Liver (tissue), 3 donors: ENCODE data around the gene DHH.

Source experiments
- ATF3 ChIP-seq: IDR thresholded peaks from 2 replicates; pipeline ENCODE4 v1.6.1; 2016; ENCODE audit warnings: antibody characterized with exemption
- CTCF ChIP-seq: fragments of 150-350 bp; IDR thresholded peaks from 2 replicates; pipeline ENCODE4 v1.5.1; 2017; ENCODE audit warnings: improper control_type of control experiment, low read depth, low read length; ENCODE audit not compliant: missing input control
- EGR1 ChIP-seq, 2 donors: IDR thresholded peaks; 2 replicates each; pipeline ENCODE4 v1.6.1; 2016 to 2018; ENCODE audit warnings: antibody characterized with exemption in 2 of 2, low read depth in 2 of 2
- GABPA ChIP-seq, 2 donors: IDR thresholded peaks in 1 of 2; conservative IDR thresholded peaks in 1 of 2; 2 replicates each; pipeline ENCODE4 v1.6.1; 2016; ENCODE audit warnings: antibody characterized with exemption in 2 of 2, mild to moderate bottlenecking in 1 of 2, moderate library complexity in 1 of 2
- JUND ChIP-seq, 2 donors: IDR thresholded peaks; 2 replicates each; pipeline ENCODE4 v1.6.1; 2016; ENCODE audit warnings: antibody characterized with exemption in 2 of 2
- MAX ChIP-seq: IDR thresholded peaks from 2 replicates; pipeline ENCODE4 v1.6.1; 2016; ENCODE audit warnings: antibody characterized with exemption
- RAD21 ChIP-seq, 2 donors: IDR thresholded peaks; 2 replicates each; pipeline ENCODE4 v1.6.1; 2016; ENCODE audit warnings: antibody characterized with exemption in 2 of 2, mild to moderate bottlenecking in 2 of 2
- RXRA ChIP-seq, 2 donors: IDR thresholded peaks; 2 replicates each; pipeline ENCODE4 v1.6.1; 2017 to 2018; ENCODE audit warnings: antibody characterized with exemption in 2 of 2, mild to moderate bottlenecking in 1 of 2
- SP1 ChIP-seq: IDR thresholded peaks from 2 replicates; pipeline ENCODE4 v1.6.1; 2018; ENCODE audit warnings: antibody characterized with exemption, mild to moderate bottlenecking
- TAF1 ChIP-seq: conservative IDR thresholded peaks from 2 replicates; pipeline ENCODE4 v1.6.1; 2016; ENCODE audit warnings: antibody characterized with exemption, mild to moderate bottlenecking
- YY1 ChIP-seq: IDR thresholded peaks from 2 replicates; pipeline ENCODE4 v1.6.1; 2016; ENCODE audit warnings: antibody characterized with exemption, mild to moderate bottlenecking
- TF ChIP-seq, protein P1 (sequence below): IDR thresholded peaks from 2 replicates; pipeline ENCODE4 v1.6.1; 2016; ENCODE audit warnings: antibody characterized with exemption
- TF ChIP-seq, protein P2 (sequence below): IDR thresholded peaks from 2 replicates; pipeline ENCODE4 v1.6.1; 2016; ENCODE audit warnings: antibody characterized with exemption, mild to moderate bottlenecking
- donor health status: healthy.
- donor health status: healthy.

DNA sequence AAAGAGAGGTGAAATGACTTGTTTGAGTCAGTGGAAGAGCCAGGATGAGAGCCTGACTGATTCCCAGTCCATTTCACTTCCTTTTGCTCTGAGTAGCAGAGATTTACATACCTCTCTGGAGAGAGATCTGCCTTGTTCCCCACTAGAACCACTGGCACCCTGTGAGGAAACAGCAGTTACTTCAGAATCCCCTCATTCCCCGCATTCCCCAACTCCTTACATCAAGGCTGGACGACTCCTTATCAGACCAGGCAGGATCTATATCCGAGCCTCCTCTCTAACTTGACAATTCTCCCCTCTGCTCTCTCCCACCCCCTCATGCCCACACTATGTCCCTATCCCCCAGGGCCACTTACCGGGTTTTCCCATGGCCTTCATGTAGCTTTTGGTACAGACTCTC, 28.5 kb downstream of the DHH start:
- no peak for TF ChIP-seq CTCF
- no peak for TF ChIP-seq GABPA (IDR thresholded peaks at IDR 0.05 in 1 of 2, conservative IDR thresholded peaks at IDR 0.05 in 1 of 2)
- no peak for TF ChIP-seq JUND (IDR thresholded peaks at IDR 0.05)
- TF ChIP-seq TAF1: no peak
- TF ChIP-seq, protein P1, sequence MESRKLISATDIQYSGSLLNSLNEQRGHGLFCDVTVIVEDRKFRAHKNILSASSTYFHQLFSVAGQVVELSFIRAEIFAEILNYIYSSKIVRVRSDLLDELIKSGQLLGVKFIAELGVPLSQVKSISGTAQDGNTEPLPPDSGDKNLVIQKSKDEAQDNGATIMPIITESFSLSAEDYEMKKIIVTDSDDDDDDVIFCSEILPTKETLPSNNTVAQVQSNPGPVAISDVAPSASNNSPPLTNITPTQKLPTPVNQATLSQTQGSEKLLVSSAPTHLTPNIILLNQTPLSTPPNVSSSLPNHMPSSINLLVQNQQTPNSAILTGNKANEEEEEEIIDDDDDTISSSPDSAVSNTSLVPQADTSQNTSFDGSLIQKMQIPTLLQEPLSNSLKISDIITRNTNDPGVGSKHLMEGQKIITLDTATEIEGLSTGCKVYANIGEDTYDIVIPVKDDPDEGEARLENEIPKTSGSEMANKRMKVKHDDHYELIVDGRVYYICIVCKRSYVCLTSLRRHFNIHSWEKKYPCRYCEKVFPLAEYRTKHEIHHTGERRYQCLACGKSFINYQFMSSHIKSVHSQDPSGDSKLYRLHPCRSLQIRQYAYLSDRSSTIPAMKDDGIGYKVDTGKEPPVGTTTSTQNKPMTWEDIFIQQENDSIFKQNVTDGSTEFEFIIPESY: no peak
- TF ChIP-seq RAD21 (IDR thresholded peaks at IDR 0.05): no peak
- TF ChIP-seq RXRA (IDR thresholded peaks at IDR 0.05): no peak
- TF ChIP-seq SP1: no peak
- TF ChIP-seq MAX: no peak
- TF ChIP-seq ATF3: no peak
- TF ChIP-seq EGR1 (IDR thresholded peaks at IDR 0.05; ENCODE audit: low read depth in 2 of 2): no peak
- TF ChIP-seq, protein P2, sequence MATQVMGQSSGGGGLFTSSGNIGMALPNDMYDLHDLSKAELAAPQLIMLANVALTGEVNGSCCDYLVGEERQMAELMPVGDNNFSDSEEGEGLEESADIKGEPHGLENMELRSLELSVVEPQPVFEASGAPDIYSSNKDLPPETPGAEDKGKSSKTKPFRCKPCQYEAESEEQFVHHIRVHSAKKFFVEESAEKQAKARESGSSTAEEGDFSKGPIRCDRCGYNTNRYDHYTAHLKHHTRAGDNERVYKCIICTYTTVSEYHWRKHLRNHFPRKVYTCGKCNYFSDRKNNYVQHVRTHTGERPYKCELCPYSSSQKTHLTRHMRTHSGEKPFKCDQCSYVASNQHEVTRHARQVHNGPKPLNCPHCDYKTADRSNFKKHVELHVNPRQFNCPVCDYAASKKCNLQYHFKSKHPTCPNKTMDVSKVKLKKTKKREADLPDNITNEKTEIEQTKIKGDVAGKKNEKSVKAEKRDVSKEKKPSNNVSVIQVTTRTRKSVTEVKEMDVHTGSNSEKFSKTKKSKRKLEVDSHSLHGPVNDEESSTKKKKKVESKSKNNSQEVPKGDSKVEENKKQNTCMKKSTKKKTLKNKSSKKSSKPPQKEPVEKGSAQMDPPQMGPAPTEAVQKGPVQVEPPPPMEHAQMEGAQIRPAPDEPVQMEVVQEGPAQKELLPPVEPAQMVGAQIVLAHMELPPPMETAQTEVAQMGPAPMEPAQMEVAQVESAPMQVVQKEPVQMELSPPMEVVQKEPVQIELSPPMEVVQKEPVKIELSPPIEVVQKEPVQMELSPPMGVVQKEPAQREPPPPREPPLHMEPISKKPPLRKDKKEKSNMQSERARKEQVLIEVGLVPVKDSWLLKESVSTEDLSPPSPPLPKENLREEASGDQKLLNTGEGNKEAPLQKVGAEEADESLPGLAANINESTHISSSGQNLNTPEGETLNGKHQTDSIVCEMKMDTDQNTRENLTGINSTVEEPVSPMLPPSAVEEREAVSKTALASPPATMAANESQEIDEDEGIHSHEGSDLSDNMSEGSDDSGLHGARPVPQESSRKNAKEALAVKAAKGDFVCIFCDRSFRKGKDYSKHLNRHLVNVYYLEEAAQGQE: no peak
- no peak for TF ChIP-seq YY1
